Trophoblast cell (in vitro differentiated cells and primary cell): ENCODE data around the gene MSH3.

Experiments used
- DNase-seq, 2 donors: peaks; one replicate each; pipeline ENCODE4 v3.0.0-alpha.2; 2016
- H2AFZ ChIP-seq: 2 replicates; pipeline ENCODE4 v1.6.1; 2013; ENCODE audit warnings: low read length, moderate library complexity, mild to moderate bottlenecking; ENCODE audit not compliant: insufficient read depth, poor library complexity
- H2AK5ac ChIP-seq: 2 replicates; pipeline ENCODE4 v1.6.1; 2013; ENCODE audit warnings: mild to moderate bottlenecking, low read length
- H2BK120ac ChIP-seq: 2 replicates; pipeline ENCODE4 v1.6.1; 2013; ENCODE audit warnings: low read length, mild to moderate bottlenecking, moderate library complexity; ENCODE audit not compliant: insufficient read depth, poor library complexity
- H2BK12ac ChIP-seq: 2 replicates; pipeline ENCODE4 v1.6.1; 2013; ENCODE audit warnings: mild to moderate bottlenecking, low read length, moderate library complexity
- H2BK5ac ChIP-seq: 2 replicates; pipeline ENCODE4 v1.6.1; 2013; ENCODE audit warnings: low read length, low read depth, moderate library complexity, mild to moderate bottlenecking; ENCODE audit not compliant: poor library complexity
- H3K14ac ChIP-seq: 2 replicates; pipeline ENCODE4 v1.6.1; 2013; ENCODE audit warnings: mild to moderate bottlenecking, low read length
- H3K18ac ChIP-seq: 2 replicates; pipeline ENCODE4 v1.6.1; 2013; ENCODE audit warnings: mild to moderate bottlenecking, low read length
- H3K23ac ChIP-seq: 2 replicates; pipeline ENCODE4 v1.6.1; 2013; ENCODE audit warnings: low read length
- H3K27ac ChIP-seq: 2 replicates; pipeline ENCODE4 v1.5.1; 2013; ENCODE audit warnings: low read depth, mild to moderate bottlenecking, inconsistent platforms, low read length, moderate library complexity
- H3K27me3 ChIP-seq: 2 replicates; pipeline ENCODE4 v1.6.1; 2013; ENCODE audit warnings: inconsistent platforms, mild to moderate bottlenecking, low read length, moderate library complexity; ENCODE audit not compliant: insufficient read depth
- H3K36me3 ChIP-seq, 2 experiments: 1 replicate in 1 of 2; 2 replicates in 1 of 2; pipeline ENCODE4 v1.6.1; 2013; ENCODE audit warnings: low read length in 2 of 2, mild to moderate bottlenecking in 2 of 2, moderate library complexity in 1 of 2; ENCODE audit not compliant: insufficient read depth in 2 of 2, control insufficient read depth in 1 of 2
- H3K4ac ChIP-seq: 2 replicates; pipeline ENCODE4 v1.6.1; 2013; ENCODE audit warnings: low read depth, mild to moderate bottlenecking, low read length, moderate library complexity
- H3K4me1 ChIP-seq, 2 experiments: 1 replicate in 1 of 2; 2 replicates in 1 of 2; pipeline ENCODE4 v1.6.1; 2013; ENCODE audit warnings: low read length in 2 of 2, mild to moderate bottlenecking in 2 of 2, moderate library complexity in 1 of 2; ENCODE audit not compliant: insufficient read depth in 2 of 2, control insufficient read depth in 1 of 2
- H3K4me2 ChIP-seq: 2 replicates; pipeline ENCODE4 v1.6.1; 2013; ENCODE audit warnings: inconsistent platforms, mild to moderate bottlenecking, low read length, moderate library complexity
- H3K4me3 ChIP-seq: 2 replicates; pipeline ENCODE4 v1.5.1; 2013; ENCODE audit warnings: mild to moderate bottlenecking, low read depth, low read length, inconsistent platforms
- H3K79me1 ChIP-seq: one replicate; pipeline ENCODE4 v1.6.1; 2013; ENCODE audit warnings: low read length
- H3K79me2 ChIP-seq: 2 replicates; pipeline ENCODE4 v1.6.1; 2013; ENCODE audit warnings: low read length, mild to moderate bottlenecking; ENCODE audit not compliant: control insufficient read depth, insufficient read depth, poor library complexity
- H3K9ac ChIP-seq: 2 replicates; pipeline ENCODE4 v1.6.1; 2013; ENCODE audit warnings: mild to moderate bottlenecking, low read length
- H3K9me3 ChIP-seq: 2 replicates; pipeline ENCODE4 v1.6.1; 2013; ENCODE audit warnings: low read depth, mild to moderate bottlenecking, control low read depth, inconsistent platforms, low read length; ENCODE audit not compliant: insufficient read depth
- H4K12ac ChIP-seq: 2 replicates; pipeline ENCODE4 v1.6.1; 2013; ENCODE audit warnings: low read depth, mild to moderate bottlenecking, low read length, moderate library complexity
- H4K8ac ChIP-seq: 2 replicates; pipeline ENCODE4 v1.6.1; 2013; ENCODE audit warnings: low read depth, mild to moderate bottlenecking, low read length, moderate library complexity
- H4K91ac ChIP-seq: one replicate; pipeline ENCODE4 v1.6.1; 2013; ENCODE audit warnings: low read depth, mild to moderate bottlenecking, low read length, moderate library complexity
- WGBS: extraction: QIAGEN DNeasy Blood & Tissue Kit; methylation state at CpG from one replicate; pipeline ENCODE4 v1.1.7; 2013; ENCODE audit warnings: missing lambda C conversion rate; ENCODE audit not compliant: insufficient read length, insufficient coverage; ENCODE audit errors: extremely low coverage; 5-methylcytosine and 5-hydroxymethylcytosine counted together

Gene MSH3

GRCh38 chr5:80747922-80748321, 93.5 kb downstream of the MSH3 start:
- no peak overlapping the region for H4K12ac ChIP-seq
- H3K79me1 ChIP-seq, result peaks cover 6% of the 10 kb centered on the region
- H2BK12ac ChIP-seq, result no peak overlapping the region
- peaks cover 2 to 6% of the 10 kb centered on the region in 2 experiments for H3K36me3 ChIP-seq
- H3K4me3 ChIP-seq, result no peak overlapping the region
- H3K79me2 ChIP-seq, result no peaks in the 10 kb centered on the region
- H3K23ac ChIP-seq, result no peak overlapping the region
- no peak overlapping the region for H2AFZ ChIP-seq
- peak overlapping the region; percentile 75 for H3K27ac ChIP-seq
- no peak overlapping the region for H3K4ac ChIP-seq
- H2BK5ac ChIP-seq, result no peak overlapping the region
- no peak overlapping the region for H3K4me2 ChIP-seq
- H3K18ac ChIP-seq, result no peak overlapping the region
- no peak overlapping the region for H2AK5ac ChIP-seq
- no peak overlapping the region for H4K8ac ChIP-seq
- no peak overlapping the region for H4K91ac ChIP-seq
- WGBS, result no CpG with 5 or more reads among the region's 3 CpGs
- peaks cover 0 to 5% of the 10 kb centered on the region in 2 experiments for H3K4me1 ChIP-seq
- H2BK120ac ChIP-seq, result no peak overlapping the region
- H3K27me3 ChIP-seq, result no peaks in the 10 kb centered on the region
- no peak overlapping the region for H3K9ac ChIP-seq
- H3K9me3 ChIP-seq, result no peaks in the 10 kb centered on the region
- H3K14ac ChIP-seq, result no peak overlapping the region
- DNase-seq, result no peak

DNA sequence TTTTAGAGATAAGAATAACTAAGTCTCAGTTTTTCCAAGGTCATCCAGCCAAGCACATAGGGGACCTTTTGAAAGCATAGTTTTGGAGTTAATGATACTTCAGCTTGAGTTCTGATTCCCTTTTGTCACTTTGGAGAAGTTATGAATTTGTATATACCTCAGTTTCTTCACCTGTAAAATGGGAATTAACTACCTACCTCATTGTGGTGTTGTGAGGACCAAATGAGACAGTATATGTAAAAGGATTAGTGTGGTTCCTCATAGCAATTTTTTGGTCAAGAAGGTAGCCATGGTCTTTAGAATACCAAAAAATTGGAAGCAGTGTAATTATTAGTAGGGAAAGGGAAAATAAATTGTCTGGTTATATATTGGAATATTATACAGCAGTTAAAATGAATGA, 98.0 kb downstream of the MSH3 start:
- no peaks in the 10 kb centered on the region for H3K36me3 ChIP-seq
- no peak overlapping the region for H3K18ac ChIP-seq
- H4K8ac ChIP-seq, result no peak overlapping the region

DNA sequence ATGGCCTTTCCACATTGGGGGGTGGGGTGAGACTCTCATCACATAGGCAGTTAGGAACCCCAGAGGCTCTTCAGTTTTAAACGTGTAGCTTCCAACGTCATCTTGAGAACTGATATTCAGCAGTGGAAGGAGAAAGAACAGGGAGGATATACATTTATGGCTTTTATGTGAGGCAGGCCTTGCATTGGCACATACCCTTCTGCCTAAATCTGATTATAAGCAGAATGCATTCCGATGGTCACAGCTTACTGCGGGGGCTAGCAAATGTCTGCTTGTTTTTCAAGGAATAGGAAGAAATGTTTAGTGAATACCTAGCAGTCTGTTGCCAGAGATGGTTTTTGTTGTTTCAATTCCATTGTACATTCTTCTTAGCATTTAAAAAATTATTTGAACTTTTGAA, 99.3 kb downstream of the MSH3 start:
- no peaks in the 10 kb centered on the region for H3K79me2 ChIP-seq
- H3K14ac ChIP-seq, result no peak overlapping the region
- no peak overlapping the region for H4K8ac ChIP-seq
- H3K79me1 ChIP-seq, result peaks cover 5% of the 10 kb centered on the region
- no peaks in the 10 kb centered on the region for H3K9me3 ChIP-seq
- no CpG with 5 or more reads among the region's 4 CpGs for WGBS
- H3K27me3 ChIP-seq, result no peaks in the 10 kb centered on the region
- no peaks in the 10 kb centered on the region for H3K36me3 ChIP-seq
- no peak overlapping the region for H4K12ac ChIP-seq
- no peak overlapping the region for H3K23ac ChIP-seq
- H3K4me1 ChIP-seq, result peaks cover 0 to 3% of the 10 kb centered on the region in 2 experiments
- peak overlapping the region; percentile 37 for H2AK5ac ChIP-seq
- no peak overlapping the region for H2BK12ac ChIP-seq
- no peak overlapping the region for H3K4ac ChIP-seq
- DNase-seq, result peak; percentile 46 to 88
- H3K4me3 ChIP-seq, result no peak overlapping the region
- H3K9ac ChIP-seq, result no peak overlapping the region
- H3K27ac ChIP-seq, result no peak overlapping the region
- H2AFZ ChIP-seq, result no peak overlapping the region
- no peak overlapping the region for H2BK120ac ChIP-seq
- no peak overlapping the region for H3K4me2 ChIP-seq
- H2BK5ac ChIP-seq, result no peak overlapping the region
- H3K18ac ChIP-seq, result no peak overlapping the region
- H4K91ac ChIP-seq, result no peak overlapping the region

More for the DNA sequence above, 98.0 kb downstream of the MSH3 start:
- Histone ChIP-seq H3K4me3 (no peak overlapping the region), H3K9ac (no peak overlapping the region), H4K12ac (no peak overlapping the region), H3K27ac (no peak overlapping the region), H2BK120ac (no peak overlapping the region), H3K4ac (no peak overlapping the region), H2AK5ac (no peak overlapping the region), H3K4me1 (peaks cover 1 to 3% of the 10 kb centered on the region in 2 experiments), H3K79me1 (peaks cover 5% of the 10 kb centered on the region), H3K79me2 (no peaks in the 10 kb centered on the region), H3K23ac (no peak overlapping the region), H2BK5ac (no peak overlapping the region), H3K27me3 (no peaks in the 10 kb centered on the region), H3K9me3 (no peaks in the 10 kb centered on the region), H3K14ac (no peak overlapping the region), H2BK12ac (no peak overlapping the region), H4K91ac (no peak overlapping the region), H3K4me2 (no peak overlapping the region), H2AFZ (no peak overlapping the region)
- DNase-seq, result no peak

GRCh38 chr5:80754900-80755299, 100.4 kb downstream of the MSH3 start:
- no peak overlapping the region for H4K8ac ChIP-seq
- no peak overlapping the region for H3K4me2 ChIP-seq
- H2BK120ac ChIP-seq, result no peak overlapping the region
- H3K14ac ChIP-seq, result no peak overlapping the region
- peak overlapping the region; percentile 5 for H4K91ac ChIP-seq
- peak overlapping the region; percentile 10 for H2BK12ac ChIP-seq
- H2AFZ ChIP-seq, result no peak overlapping the region
- no peaks in the 10 kb centered on the region for H3K79me2 ChIP-seq
- WGBS, result no CpG with 5 or more reads among the region's 7 CpGs
- H2BK5ac ChIP-seq, result no peak overlapping the region
- H3K4me1 ChIP-seq, result peaks cover 0 to 3% of the 10 kb centered on the region in 2 experiments
- H3K4ac ChIP-seq, result no peak overlapping the region
- no peaks in the 10 kb centered on the region for H3K9me3 ChIP-seq
- H3K27me3 ChIP-seq, result no peaks in the 10 kb centered on the region
- H4K12ac ChIP-seq, result no peak overlapping the region
- H3K18ac ChIP-seq, result no peak overlapping the region
- no peak overlapping the region for H3K23ac ChIP-seq
- no peak overlapping the region for H2AK5ac ChIP-seq
- no peaks in the 10 kb centered on the region for H3K36me3 ChIP-seq
- H3K27ac ChIP-seq, result no peak overlapping the region
- H3K79me1 ChIP-seq, result peaks cover 2% of the 10 kb centered on the region
- no peak for DNase-seq
- H3K4me3 ChIP-seq, result no peak overlapping the region
- H3K9ac ChIP-seq, result no peak overlapping the region
